RWPE2 (cell line): ENCODE results near the gene GRK3.

Experiments used
- ATAC-seq: fragments of 200-7000 bp; cut with Tn5 transposase; 3 replicates; pipeline ENCODE4 v1.9.1; 2021; ENCODE audit warnings: low read depth
- DNase-seq: peaks from one replicate; pipeline ENCODE4 v3.0.0-alpha.2; 2020; ENCODE audit warnings: low spot score
- H3K27ac ChIP-seq: fragments of 450-650 bp; 2 replicates; pipeline ENCODE4 v1.5.1; 2017; ENCODE audit warnings: mild to moderate bottlenecking; ENCODE audit not compliant: poor library complexity, severe bottlenecking
- H3K27me3 ChIP-seq: fragments of 250-450 bp; sonication (Bioruptor Pico); 2 replicates; pipeline ENCODE4 v1.5.1; 2021; ENCODE audit warnings: mild to moderate bottlenecking, moderate library complexity; ENCODE audit not compliant: insufficient read depth, poor library complexity, severe bottlenecking
- H3K36me3 ChIP-seq: fragments of 250-450 bp; sonication (Bioruptor Pico); 2 replicates; pipeline ENCODE4 v1.5.1; 2020; ENCODE audit warnings: low read depth, mild to moderate bottlenecking, moderate library complexity
- H3K4me1 ChIP-seq: fragments of 250-450 bp; sonication (Bioruptor Pico); 2 replicates; pipeline ENCODE4 v1.5.1; 2021; ENCODE audit warnings: mild to moderate bottlenecking, moderate library complexity; ENCODE audit not compliant: insufficient read depth, poor library complexity, severe bottlenecking
- H3K4me3 ChIP-seq: fragments of 250-450 bp; sonication (Bioruptor Pico); 2 replicates; pipeline ENCODE4 v1.5.1; 2021; ENCODE audit warnings: mild to moderate bottlenecking, moderate library complexity; ENCODE audit not compliant: severe bottlenecking
- H3K9me3 ChIP-seq: fragments of 250-450 bp; sonication (Bioruptor Pico); 2 replicates; pipeline ENCODE4 v1.5.1; 2021; ENCODE audit warnings: mild to moderate bottlenecking, moderate library complexity; ENCODE audit not compliant: severe bottlenecking
- CTCF ChIP-seq: fragments of 450-650 bp; IDR thresholded peaks from one replicate; pipeline ENCODE4 v1.5.1; 2017; ENCODE audit warnings: mild to moderate bottlenecking, moderate library complexity; ENCODE audit not compliant: poor library complexity, severe bottlenecking

The GRK3 gene

GRCh38 chr22:25762147-25762546, 197.7 kb downstream of the GRK3 start:
- DNase-seq (no peak), ATAC-seq (no peak)
- Histone ChIP-seq H3K4me3 (no peak overlapping the region), H3K36me3 (no peaks in the 10 kb centered on the region), H3K9me3 (no peaks in the 10 kb centered on the region), H3K4me1 (peaks cover 30% of the 10 kb centered on the region), H3K27ac (no peak overlapping the region), H3K27me3 (no peaks in the 10 kb centered on the region)
- no peak for TF ChIP-seq CTCF

GRCh38 chr22:25763239-25763777, 198.8 kb downstream of the GRK3 start:
- Histone ChIP-seq H3K27ac (no peak overlapping the region), H3K4me1 (peaks cover 20% of the 10 kb centered on the region), H3K9me3 (no peaks in the 10 kb centered on the region), H3K27me3 (no peaks in the 10 kb centered on the region), H3K36me3 (no peaks in the 10 kb centered on the region), H3K4me3 (no peak overlapping the region)
- DNase-seq, result no peak
- TF ChIP-seq CTCF, result no peak
- ATAC-seq, result no peak

GRCh38 chr22:25764270-25765015, 200.0 kb downstream of the GRK3 start:
- Histone ChIP-seq H3K27me3 (no peaks in the 10 kb centered on the region), H3K4me3 (no peak overlapping the region), H3K27ac (no peak overlapping the region), H3K36me3 (no peaks in the 10 kb centered on the region), H3K9me3 (no peaks in the 10 kb centered on the region), H3K4me1 (peaks cover 8% of the 10 kb centered on the region)
- TF ChIP-seq CTCF, result no peak
- no peak for DNase-seq
- no peak for ATAC-seq

GRCh38 chr22:25765016-25765367, 200.5 kb downstream of the GRK3 start:
- no peak for ATAC-seq
- Histone ChIP-seq H3K9me3 (no peaks in the 10 kb centered on the region), H3K4me3 (no peak overlapping the region), H3K4me1 (peaks cover 5% of the 10 kb centered on the region), H3K27me3 (no peaks in the 10 kb centered on the region), H3K27ac (no peak overlapping the region), H3K36me3 (no peaks in the 10 kb centered on the region)
- DNase-seq, result no peak
- no peak for TF ChIP-seq CTCF

GRCh38 chr22:25765801-25766200, 201.3 kb downstream of the GRK3 start:
- TF ChIP-seq CTCF, result no peak
- no peak for ATAC-seq
- Histone ChIP-seq H3K4me1 (no peaks in the 10 kb centered on the region), H3K4me3 (no peak overlapping the region), H3K9me3 (no peaks in the 10 kb centered on the region), H3K27me3 (no peaks in the 10 kb centered on the region), H3K36me3 (no peaks in the 10 kb centered on the region), H3K27ac (no peak overlapping the region)
- DNase-seq, result no peak
